CD14-positive monocyte (primary cell): ENCODE measurements around the gene SLCO4A1. TPM values are rescaled to one million over a fixed set of nuclear protein-coding genes. Genes with fewer than 3 reads are reported as not detected.

Experiments used
- DNase-seq, 3 donors: peaks; one replicate each; pipeline ENCODE4 v3.0.0-alpha.2; 2011 to 2022
- H2AFZ ChIP-seq: 2 replicates; pipeline ENCODE4 v1.6.0; 2012; ENCODE audit warnings: mild to moderate bottlenecking, low read depth, low read length, inconsistent platforms; ENCODE audit not compliant: insufficient read depth, poor library complexity, severe bottlenecking
- H3K27ac ChIP-seq, 2 donors: 1 replicate in 1 of 2; 2 replicates in 1 of 2; pipeline ENCODE4 v1.5.1; 2012 to 2013; ENCODE audit warnings: low read length in 2 of 2, control low read depth in 1 of 2, inconsistent platforms in 1 of 2, low read depth in 1 of 2, mild to moderate bottlenecking in 1 of 2
- H3K27me3 ChIP-seq, 2 donors: one replicate each; pipeline versions ENCODE4 v1.6.0 to v1.6.1; 2011 to 2013; ENCODE audit warnings: low read length in 2 of 2; ENCODE audit not compliant: control insufficient read depth in 2 of 2, insufficient read depth in 2 of 2
- H3K36me3 ChIP-seq, 2 donors: replicated peaks in 1 of 2; 1 replicate in 1 of 2; 2 replicates in 1 of 2; pipeline versions ENCODE4 v1.5.1 to v1.6.1; 2012 to 2013; ENCODE audit warnings: low read length in 2 of 2, control low read depth in 1 of 2, inconsistent platforms in 1 of 2, mild to moderate bottlenecking in 1 of 2; ENCODE audit not compliant: insufficient read depth in 2 of 2, control insufficient read depth in 1 of 2
- H3K4me1 ChIP-seq, 2 donors: 1 replicate in 1 of 2; 2 replicates in 1 of 2; pipeline versions ENCODE4 v1.5.1 to v1.6.1; 2012 to 2013; ENCODE audit warnings: low read length in 2 of 2, control low read depth in 1 of 2, inconsistent platforms in 1 of 2, mild to moderate bottlenecking in 1 of 2, moderate library complexity in 1 of 2; ENCODE audit not compliant: insufficient read depth in 2 of 2, control insufficient read depth in 1 of 2
- H3K4me2 ChIP-seq: replicated peaks from 2 replicates; pipeline ENCODE3; 2012; ENCODE audit warnings: low read length, moderate library complexity, mild to moderate bottlenecking; ENCODE audit not compliant: poor library complexity, severe bottlenecking; ENCODE audit errors: extremely low read depth
- H3K4me3 ChIP-seq, 3 experiments: fragments of 200-600 bp in 1 of 3; sonication (generic) in 1 of 3; replicated peaks in 1 of 3; 1 replicate in 2 of 3; 2 replicates in 1 of 3; pipeline ENCODE4 v1.5.1; 2011 to 2013; ENCODE audit warnings: low read length in 3 of 3, mild to moderate bottlenecking in 3 of 3, control low read depth in 2 of 3, low read depth in 2 of 3, inconsistent platforms in 1 of 3, moderate library complexity in 1 of 3
- H3K79me2 ChIP-seq: 2 replicates; pipeline ENCODE4 v1.6.0; 2012; ENCODE audit warnings: mild to moderate bottlenecking, control low read depth, inconsistent platforms, low read length, moderate library complexity; ENCODE audit not compliant: insufficient read depth
- H3K9ac ChIP-seq: 2 replicates; pipeline ENCODE4 v1.6.0; 2017; ENCODE audit warnings: low read length, mild to moderate bottlenecking; ENCODE audit not compliant: insufficient read depth, poor library complexity, severe bottlenecking
- H3K9me3 ChIP-seq, 2 donors: replicated peaks in 1 of 2; 1 replicate in 1 of 2; 2 replicates in 1 of 2; pipeline versions ENCODE4 v1.5.1 to v1.6.1; 2012 to 2013; ENCODE audit warnings: low read length in 2 of 2, control low read depth in 1 of 2; ENCODE audit not compliant: control insufficient read depth in 1 of 2, insufficient read depth in 1 of 2
- H4K20me1 ChIP-seq: 2 replicates; pipeline ENCODE4 v1.6.0; 2012; ENCODE audit warnings: mild to moderate bottlenecking, low read length, control low read depth, moderate library complexity; ENCODE audit not compliant: insufficient read depth
- H3K27ac Mint-ChIP-seq, 7 donors: one replicate each; pipeline ENCODE4 v1.8.0; 2020; ENCODE audit warnings: mild to moderate bottlenecking in 7 of 7, mixed read lengths in 7 of 7, moderate library complexity in 6 of 7, inconsistent platforms in 2 of 7
- H3K27me3 Mint-ChIP-seq, 3 donors: one replicate each; pipeline ENCODE4 v1.8.0; 2021 to 2022; ENCODE audit warnings: low read depth in 3 of 3, mild to moderate bottlenecking in 3 of 3, mixed read lengths in 3 of 3, moderate library complexity in 3 of 3, inconsistent platforms in 1 of 3
- H3K36me3 Mint-ChIP-seq, 2 donors: one replicate each; pipeline ENCODE4 v1.8.0; 2020; ENCODE audit warnings: mixed read lengths in 2 of 2, inconsistent platforms in 1 of 2, mild to moderate bottlenecking in 1 of 2
- H3K4me1 Mint-ChIP-seq: one replicate; pipeline ENCODE4 v1.8.0; 2020; ENCODE audit warnings: mild to moderate bottlenecking, mixed read lengths
- H3K4me3 Mint-ChIP-seq, 2 donors: one replicate each; pipeline ENCODE4 v1.8.0; 2020; ENCODE audit warnings: mild to moderate bottlenecking in 2 of 2, mixed read lengths in 2 of 2, moderate library complexity in 1 of 2
- H3K9me3 Mint-ChIP-seq, 7 donors: one replicate each; pipeline ENCODE4 v1.8.0; 2020 to 2022; ENCODE audit warnings: mixed read lengths in 7 of 7, mild to moderate bottlenecking in 6 of 7, moderate library complexity in 6 of 7, inconsistent platforms in 2 of 7
- CTCF ChIP-seq: fragments of 200-600 bp; IDR thresholded peaks from one replicate; pipeline ENCODE4 v1.8.0; 2022; ENCODE audit warnings: antibody characterized with exemption, mild to moderate bottlenecking
- WGBS: methylation state at CpG from one replicate; pipeline ENCODE4 v1.1.5; 2013; ENCODE audit warnings: missing lambda C conversion rate; ENCODE audit not compliant: insufficient coverage; 5-methylcytosine and 5-hydroxymethylcytosine counted together
- intact Hi-C, 2 donors: fragments of 100-400 bp; cut with micrococcal nuclease; formaldehyde crosslinking; loops; one replicate each; pipeline versions ENCODE4 v1.15.0 to v1.15.1; 2023
- polyA plus RNA-seq, 3 donors: library from polyadenylated mRNA; depleted of rRNA in 1 of 3; unstranded in 2 of 3; stranded (reverse) in 1 of 3; fragments of 300-500 nt in 2 of 3; fragments of >200 nt in 1 of 3; fragmentation: Illumina TruSeq in 2 of 3; gene quantifications; 1 replicate in 2 of 3; 2 replicates in 1 of 3; pipeline ENCODE4 v1.2.3, GENCODE V29; 2012 to 2021

SLCO4A1 gene
- polyA plus RNA-seq, 3 donors = 0.05 to 0.42 (median 0.26) TPM

DNA sequence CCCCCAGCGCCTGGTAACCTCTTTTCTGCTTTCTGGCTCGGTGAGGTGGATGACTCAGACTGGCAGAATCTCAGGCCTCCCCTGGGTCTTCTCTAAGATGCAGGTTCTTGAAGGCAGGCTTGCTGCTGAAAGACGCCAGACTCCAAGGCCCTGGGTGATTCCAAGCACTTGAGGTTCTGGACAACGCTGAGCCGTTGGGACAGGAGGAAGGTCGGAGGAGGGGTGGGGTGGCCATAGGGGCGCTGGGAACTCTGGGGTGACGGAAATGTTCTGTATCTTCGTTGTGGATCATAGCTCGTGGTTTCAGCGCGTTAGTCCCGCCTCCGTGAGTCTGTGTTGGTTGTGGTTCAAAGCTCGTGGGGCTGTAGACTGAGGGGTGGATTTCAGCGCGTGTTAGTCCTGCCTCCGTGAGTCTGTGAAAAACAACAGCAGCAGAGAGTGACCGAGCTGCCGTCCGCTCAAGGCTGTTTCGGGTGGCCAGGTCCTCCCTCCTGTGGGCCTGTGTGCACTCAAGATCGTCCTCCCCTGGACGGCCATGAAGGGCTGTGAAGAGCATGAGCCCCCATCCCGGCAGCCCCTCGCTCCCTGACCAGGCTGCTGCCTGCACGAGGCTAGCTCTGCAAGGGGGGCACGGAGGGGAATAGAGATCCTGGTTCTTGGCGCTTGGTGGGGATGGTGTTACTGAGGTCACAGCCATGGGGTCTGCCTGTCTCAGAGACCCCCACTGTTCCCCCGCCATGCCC lies 74.1 kb downstream of the SLCO4A1 start:
- Histone ChIP-seq H3K4me3 (no peak overlapping the region), H3K9ac (no peak overlapping the region), H3K36me3 (no peaks in the 10 kb centered on the region), H3K4me1 (peaks cover 4 to 19% of the 10 kb centered on the region in 2 donors), H3K79me2 (peaks cover 16% of the 10 kb centered on the region), H3K9me3 (peaks cover 7 to 16% of the 10 kb centered on the region in 2 donors), H3K27me3 (no peaks in the 10 kb centered on the region), H3K4me2 (no peak overlapping the region), H4K20me1 (peaks cover 18% of the 10 kb centered on the region), H3K27ac (no peak overlapping the region), H2AFZ (no peak overlapping the region)
- H3K9me3 Mint-ChIP-seq = peaks cover 16 to 24% (median 19%) of the 10 kb centered on the region in 7 donors
- TF ChIP-seq CTCF = no peak
- no peak for DNase-seq
- H3K4me3 Mint-ChIP-seq = no peak overlapping the region
- intact Hi-C loops = no loop called here
- H3K4me1 Mint-ChIP-seq = peaks cover 15% of the 10 kb centered on the region
- peaks cover 27 to 28% of the 10 kb centered on the region in 2 donors for H3K36me3 Mint-ChIP-seq
- 52% methylated on average over 27 of the region's 30 CpGs for WGBS
- peak overlapping the region in 3 of 7 donors; percentile 16 to 64 (median 21) for H3K27ac Mint-ChIP-seq
- H3K27me3 Mint-ChIP-seq = peaks cover 6 to 14% (median 10%) of the 10 kb centered on the region in 3 donors

DNA sequence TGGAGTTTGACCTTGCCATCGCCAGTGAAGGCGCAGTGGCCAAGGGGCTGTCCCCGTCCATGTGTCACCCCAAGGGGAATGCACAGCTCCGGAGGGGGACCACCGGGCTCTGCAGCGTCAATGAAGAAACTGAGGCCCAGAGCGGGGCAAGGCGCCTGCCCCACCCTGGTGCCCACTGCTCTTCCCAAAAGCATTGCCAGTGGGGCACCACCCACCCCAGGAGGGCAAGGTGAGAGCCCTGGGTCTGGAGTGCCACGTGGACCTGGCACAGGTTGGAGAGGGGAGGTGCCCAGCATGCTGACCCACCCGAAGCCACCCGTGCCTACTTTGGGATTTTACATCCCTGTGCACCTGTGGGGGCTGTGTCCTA lies 74.6 kb downstream of the SLCO4A1 start:
- peak overlapping the region in 1 of 7 donors; percentile 4 for H3K27ac Mint-ChIP-seq

More for the DNA sequence above, 74.6 kb downstream of the SLCO4A1 start:
- DNase-seq = no peak
- no peak overlapping the region for H3K27ac ChIP-seq
- peaks cover 18% of the 10 kb centered on the region for H4K20me1 ChIP-seq
- intact Hi-C loops = no loop called here
- H3K79me2 ChIP-seq = peaks cover 11% of the 10 kb centered on the region
- peaks cover 10 to 20% of the 10 kb centered on the region in 2 donors for H3K9me3 ChIP-seq
- H3K36me3 Mint-ChIP-seq = peaks cover 30% of the 10 kb centered on the region in 2 donors
- H2AFZ ChIP-seq = no peak overlapping the region
- no peak overlapping the region for H3K4me3 Mint-ChIP-seq
- no peaks in the 10 kb centered on the region for H3K36me3 ChIP-seq
- H3K4me2 ChIP-seq = no peak overlapping the region
- 98% methylated on average over 11 of the region's 11 CpGs for WGBS
- H3K9me3 Mint-ChIP-seq = peaks cover 19 to 30% (median 24%) of the 10 kb centered on the region in 7 donors
- no peak overlapping the region for H3K4me3 ChIP-seq
- H3K4me1 Mint-ChIP-seq = peaks cover 12% of the 10 kb centered on the region
- TF ChIP-seq CTCF = no peak
- peaks cover 0 to 13% of the 10 kb centered on the region in 2 donors for H3K4me1 ChIP-seq
- no peak overlapping the region for H3K9ac ChIP-seq
- H3K27me3 Mint-ChIP-seq = peaks cover 5 to 14% (median 10%) of the 10 kb centered on the region in 3 donors
- H3K27me3 ChIP-seq = no peaks in the 10 kb centered on the region
